Left lung (tissue), 10 donors: ENCODE measurements around the gene DCLK3. TPM values are rescaled to one million over a fixed set of nuclear protein-coding genes. Genes with fewer than 3 reads are reported as not detected.

Source experiments
- ATAC-seq: fragments of 200-7000 bp; cut with Tn5 transposase; one replicate; pipeline ENCODE4 v1.9.1; 2020; ENCODE audit warnings: moderate library complexity
- DNase-seq, 4 donors: peaks; one replicate each; pipeline ENCODE4 v3.0.0-alpha.2; 2013 to 2020
- H3K27ac ChIP-seq, 2 donors: fragments of 200-600 bp; sonication (generic) in 1 of 2; one replicate each; pipeline versions ENCODE4 v1.5.0 to v1.8.0; 2020 to 2021
- H3K27me3 ChIP-seq, 2 donors: fragments of 200-600 bp; sonication (generic) in 1 of 2; one replicate each; pipeline versions ENCODE4 v1.5.0 to v1.8.0; 2020 to 2021
- H3K36me3 ChIP-seq, 2 donors: fragments of 200-600 bp; sonication (generic) in 1 of 2; one replicate each; pipeline versions ENCODE4 v1.5.0 to v1.8.0; 2020 to 2021
- H3K4me1 ChIP-seq, 2 donors: fragments of 200-600 bp; one replicate each; pipeline ENCODE4 v1.8.0; 2021
- H3K4me3 ChIP-seq, 2 donors: fragments of 200-600 bp; sonication (generic) in 1 of 2; one replicate each; pipeline versions ENCODE4 v1.5.0 to v1.8.0; 2020 to 2021; ENCODE audit warnings: mild to moderate bottlenecking in 1 of 2
- H3K9me3 ChIP-seq, 2 donors: fragments of 200-600 bp; sonication (generic) in 1 of 2; one replicate each; pipeline versions ENCODE4 v1.5.0 to v1.8.0; 2020 to 2021
- intact Hi-C, 2 donors: fragments of 100-400 bp; cut with DNase I; formaldehyde crosslinking; loops; one replicate each; pipeline versions ENCODE4 v1.11.2 to v1.14.2; 2022
- polyA plus RNA-seq, 6 donors: library from polyadenylated mRNA; unstranded; fragments of 120-200 nt; gene quantifications; one replicate each; pipeline ENCODE4 v1.2.1, GENCODE V29; 2013; ENCODE audit not compliant: insufficient read length in 6 of 6
- total RNA-seq, 2 donors: library from RNA; stranded (reverse); fragmentation: NEBNext Ultra II Directional; extraction: Animal tissue kit (Norgen Biotek cat#: 25700); gene quantifications; one replicate each; pipeline ENCODE4 v1.2.1, GENCODE V29; 2021
- TF ChIP-seq, protein P1 (sequence below), 2 donors: fragments of 200-600 bp; sonication (generic) in 1 of 2; IDR thresholded peaks; one replicate each; pipeline versions ENCODE4 v1.5.0 to v1.8.0; 2021; ENCODE audit warnings: antibody characterized with exemption in 2 of 2
- donor health status: DM: no; HTN: yes; CAD: no.
- donor health status: DM: no; HTN: no; CAD: no.

DCLK3 gene
- total and polyA plus RNA-seq, 8 donors, result 0.15 to 1.9 (median 1.4) TPM

- DNase-seq, result no peak
- intact Hi-C loops, result no loop called here
- no peak overlapping the region for H3K27ac ChIP-seq
- no peak for ATAC-seq
- H3K4me1 ChIP-seq, result no peaks in the 10 kb centered on the region
- H3K9me3 ChIP-seq, result no peaks in the 10 kb centered on the region
- H3K36me3 ChIP-seq, result no peaks in the 10 kb centered on the region
- TF ChIP-seq, protein P1, sequence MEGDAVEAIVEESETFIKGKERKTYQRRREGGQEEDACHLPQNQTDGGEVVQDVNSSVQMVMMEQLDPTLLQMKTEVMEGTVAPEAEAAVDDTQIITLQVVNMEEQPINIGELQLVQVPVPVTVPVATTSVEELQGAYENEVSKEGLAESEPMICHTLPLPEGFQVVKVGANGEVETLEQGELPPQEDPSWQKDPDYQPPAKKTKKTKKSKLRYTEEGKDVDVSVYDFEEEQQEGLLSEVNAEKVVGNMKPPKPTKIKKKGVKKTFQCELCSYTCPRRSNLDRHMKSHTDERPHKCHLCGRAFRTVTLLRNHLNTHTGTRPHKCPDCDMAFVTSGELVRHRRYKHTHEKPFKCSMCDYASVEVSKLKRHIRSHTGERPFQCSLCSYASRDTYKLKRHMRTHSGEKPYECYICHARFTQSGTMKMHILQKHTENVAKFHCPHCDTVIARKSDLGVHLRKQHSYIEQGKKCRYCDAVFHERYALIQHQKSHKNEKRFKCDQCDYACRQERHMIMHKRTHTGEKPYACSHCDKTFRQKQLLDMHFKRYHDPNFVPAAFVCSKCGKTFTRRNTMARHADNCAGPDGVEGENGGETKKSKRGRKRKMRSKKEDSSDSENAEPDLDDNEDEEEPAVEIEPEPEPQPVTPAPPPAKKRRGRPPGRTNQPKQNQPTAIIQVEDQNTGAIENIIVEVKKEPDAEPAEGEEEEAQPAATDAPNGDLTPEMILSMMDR (IDR thresholded peaks at IDR 0.05), result no peak
- no peaks in the 10 kb centered on the region for H3K27me3 ChIP-seq
- H3K4me3 ChIP-seq, result no peak overlapping the region
Observed at GRCh38 chr3:36751326-36751725, 13.0 kb downstream of the DCLK3 start.

DNA sequence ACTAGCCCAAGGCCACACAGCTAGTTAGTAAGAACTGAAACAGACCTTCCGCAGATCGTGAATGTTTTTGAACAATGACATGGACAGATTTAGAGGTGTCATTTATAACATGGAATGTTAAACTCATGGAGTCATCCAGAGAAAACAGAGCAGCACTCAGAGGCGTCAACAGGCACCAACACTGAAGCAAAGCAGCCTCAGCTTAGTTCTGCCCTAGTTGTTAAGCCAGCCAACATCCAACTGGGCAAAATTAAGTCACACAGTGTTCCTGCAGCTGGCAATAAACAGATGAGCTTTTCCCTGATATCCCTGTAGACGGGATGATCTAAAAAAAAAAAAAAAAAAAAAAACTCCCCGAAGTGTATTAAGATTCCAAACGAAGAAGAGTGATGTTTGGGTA, 13.6 kb downstream of the DCLK3 start:
- TF ChIP-seq, protein P1 (IDR thresholded peaks at IDR 0.05), result no peak
- intact Hi-C loops, result no loop called here
- no peak for DNase-seq

GRCh38 chr3:36744763-36745162, 19.6 kb downstream of the DCLK3 start:
- no peaks in the 10 kb centered on the region for H3K27me3 ChIP-seq
- no peak for DNase-seq
- ATAC-seq, result no peak
- TF ChIP-seq, protein P1 (IDR thresholded peaks at IDR 0.05), result no peak
- no peaks in the 10 kb centered on the region for H3K9me3 ChIP-seq
- no peaks in the 10 kb centered on the region for H3K4me1 ChIP-seq
- H3K4me3 ChIP-seq, result no peak overlapping the region
- no peaks in the 10 kb centered on the region for H3K36me3 ChIP-seq
- intact Hi-C loops, result no loop called here
- no peak overlapping the region for H3K27ac ChIP-seq

More for the DNA sequence above, 13.6 kb downstream of the DCLK3 start:
- Histone ChIP-seq H3K9me3 (no peaks in the 10 kb centered on the region), H3K4me3 (no peak overlapping the region), H3K27me3 (no peaks in the 10 kb centered on the region), H3K4me1 (no peaks in the 10 kb centered on the region), H3K36me3 (no peaks in the 10 kb centered on the region), H3K27ac (no peak overlapping the region)
- ATAC-seq, result no peak

GRCh38 chr3:36743826-36744225, 20.5 kb downstream of the DCLK3 start:
- Histone ChIP-seq H3K4me3 (no peak overlapping the region), H3K9me3 (no peaks in the 10 kb centered on the region), H3K27ac (no peak overlapping the region), H3K27me3 (no peaks in the 10 kb centered on the region), H3K4me1 (no peaks in the 10 kb centered on the region), H3K36me3 (no peaks in the 10 kb centered on the region)
- TF ChIP-seq, protein P1 (IDR thresholded peaks at IDR 0.05), result no peak
- no peak for ATAC-seq
- intact Hi-C loops, result no loop called here
- DNase-seq, result no peak

DNA sequence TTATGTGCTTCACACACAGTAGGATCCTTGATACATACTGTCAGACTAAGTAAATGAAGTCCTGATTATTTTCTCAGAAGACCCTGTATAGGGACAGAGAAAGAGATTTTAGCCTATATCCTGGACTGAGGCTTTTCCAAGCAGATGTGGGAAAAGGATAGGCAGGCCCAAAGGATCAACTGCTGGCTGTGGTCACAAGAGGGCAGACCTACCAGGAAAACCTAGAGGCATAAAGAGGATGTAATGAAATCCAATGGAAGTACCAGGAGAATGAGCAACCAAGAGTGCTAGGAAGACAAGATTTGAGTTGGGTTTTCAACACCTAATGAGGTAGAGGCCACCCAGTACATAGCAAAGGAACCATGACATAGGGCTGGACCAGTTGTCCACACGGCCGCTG, 23.1 kb downstream of the DCLK3 start:
- H3K27ac ChIP-seq, result no peak overlapping the region
- no peak overlapping the region for H3K4me3 ChIP-seq
- no peaks in the 10 kb centered on the region for H3K36me3 ChIP-seq
- no peaks in the 10 kb centered on the region for H3K27me3 ChIP-seq
- no peaks in the 10 kb centered on the region for H3K9me3 ChIP-seq
- ATAC-seq (no peak), DNase-seq (no peak)
- no peaks in the 10 kb centered on the region for H3K4me1 ChIP-seq
- TF ChIP-seq, protein P1 (IDR thresholded peaks at IDR 0.05), result no peak
- intact Hi-C loops, result no loop called here
